GM21390 (cell line): Measurements from ENCODE around the gene TMC1.
"Not testable (repeated sequence)": the region's sequence is repeated elsewhere in the genome, so short reads cannot be mapped to it uniquely, and the experiment has no call there.

ENCODE experiments used
- ATAC-seq: cut with Tn5 transposase; IDR thresholded peaks from one replicate; pipeline ENCODE4 v1.9.1; 2021; ENCODE audit not compliant: unreplicated experiment

Gene TMC1

DNA sequence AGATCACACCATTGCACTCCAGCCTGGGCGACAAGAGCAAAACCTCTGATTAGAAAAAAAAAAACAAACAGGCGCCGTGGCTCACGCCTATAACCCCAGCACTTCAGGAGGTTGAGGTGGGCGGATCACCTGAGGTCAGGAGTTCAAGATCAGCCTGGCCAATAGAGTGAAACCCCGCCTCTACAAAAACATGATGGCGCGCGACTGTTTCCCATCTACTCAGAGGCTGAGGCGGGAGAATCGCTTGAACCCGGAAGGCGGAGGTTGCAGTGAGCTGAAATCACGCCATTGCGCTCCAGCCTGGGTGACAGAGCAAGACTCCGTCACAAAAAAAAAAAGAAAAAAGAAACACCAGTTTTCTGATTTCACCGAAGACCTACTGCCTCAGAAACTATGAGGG, at the start of gene TMC1:
TMC1 (plus strand) TSS at position 193 of the 400 bp plus-strand sequence. CDS start 127,041 bp downstream, outside the sequence.
- not testable (repeated sequence) for ATAC-seq

- ATAC-seq: peak; percentile 78
Measured at GRCh38 chr9:72473474-72474261, 47.7 kb upstream of the TMC1 start.

DNA sequence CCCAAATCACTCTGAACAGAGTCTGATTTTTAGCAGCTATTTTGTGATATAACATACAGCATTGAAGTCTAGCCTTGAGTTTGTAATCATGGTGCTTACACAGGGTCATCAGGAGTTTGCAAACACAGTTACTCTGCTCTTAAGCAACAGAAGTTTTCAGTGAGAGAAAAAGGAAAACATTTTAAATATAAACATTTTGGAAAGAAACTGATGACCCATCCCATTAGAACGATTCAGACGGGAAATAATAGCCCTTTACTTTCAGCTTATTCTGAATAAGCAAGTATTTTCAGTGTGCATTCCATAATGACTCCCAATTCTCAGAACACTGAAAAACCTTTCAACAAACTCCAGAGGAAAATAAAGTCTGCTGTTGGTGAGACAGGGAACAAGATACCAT, 46.7 kb upstream of the TMC1 start:
- no peak for ATAC-seq

DNA sequence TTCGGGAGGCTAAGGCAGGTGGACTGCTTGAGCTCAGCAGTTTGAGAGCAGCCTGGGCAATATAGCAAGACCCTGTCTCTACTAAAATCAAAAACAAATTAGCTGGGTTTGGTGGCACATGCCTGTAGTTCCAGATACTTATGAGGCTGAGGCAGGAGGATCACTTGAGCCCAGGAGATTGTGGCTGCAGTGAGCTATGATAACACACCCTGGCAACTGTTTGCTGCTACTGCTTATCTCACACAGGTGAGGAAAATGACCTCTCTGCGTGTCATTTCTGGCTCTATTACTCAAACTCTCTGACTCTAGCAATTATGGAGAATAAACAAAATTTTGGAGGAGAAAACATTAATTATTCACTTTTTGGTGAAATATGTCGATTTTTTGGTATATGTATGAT, 45.3 kb upstream of the TMC1 start:
- ATAC-seq: no peak

DNA sequence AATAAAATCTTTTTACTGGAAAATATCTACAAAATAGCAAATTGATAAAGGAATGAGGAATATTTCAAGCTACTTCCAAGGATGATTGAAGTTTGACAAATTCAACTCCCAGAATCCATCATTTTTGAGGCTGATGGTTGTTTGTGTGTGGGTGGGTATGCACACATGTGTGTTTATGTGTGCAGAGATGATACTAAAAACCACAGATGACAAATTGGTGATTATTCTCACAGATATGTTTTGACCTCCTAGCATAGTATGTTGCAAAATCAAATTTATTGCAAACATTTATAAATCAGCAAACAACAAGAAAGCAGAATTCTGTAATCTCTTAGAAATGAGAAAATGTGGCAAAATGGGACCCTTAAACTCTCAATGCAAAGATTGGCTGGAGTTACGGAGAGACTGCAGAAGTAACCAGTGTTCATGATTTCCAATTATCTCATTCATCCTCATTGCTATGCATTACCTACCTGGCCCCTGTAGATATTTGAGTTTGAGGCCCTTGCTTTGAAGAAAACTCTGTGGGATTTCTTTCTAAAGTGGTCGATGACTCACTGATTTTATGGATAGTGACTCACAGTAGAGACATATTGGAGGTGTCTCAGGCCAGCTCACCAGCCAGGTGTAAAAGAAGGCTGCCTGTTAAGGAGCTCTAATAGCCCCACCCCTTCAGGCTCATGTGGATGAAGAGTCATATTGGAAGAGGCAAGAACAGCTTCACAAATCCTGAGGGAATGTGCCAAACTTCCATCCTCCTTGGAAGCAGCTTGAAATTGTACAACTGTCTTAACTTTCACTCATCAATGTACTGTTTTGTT, 44.6 kb upstream of the TMC1 start:
- ATAC-seq: no peak

DNA sequence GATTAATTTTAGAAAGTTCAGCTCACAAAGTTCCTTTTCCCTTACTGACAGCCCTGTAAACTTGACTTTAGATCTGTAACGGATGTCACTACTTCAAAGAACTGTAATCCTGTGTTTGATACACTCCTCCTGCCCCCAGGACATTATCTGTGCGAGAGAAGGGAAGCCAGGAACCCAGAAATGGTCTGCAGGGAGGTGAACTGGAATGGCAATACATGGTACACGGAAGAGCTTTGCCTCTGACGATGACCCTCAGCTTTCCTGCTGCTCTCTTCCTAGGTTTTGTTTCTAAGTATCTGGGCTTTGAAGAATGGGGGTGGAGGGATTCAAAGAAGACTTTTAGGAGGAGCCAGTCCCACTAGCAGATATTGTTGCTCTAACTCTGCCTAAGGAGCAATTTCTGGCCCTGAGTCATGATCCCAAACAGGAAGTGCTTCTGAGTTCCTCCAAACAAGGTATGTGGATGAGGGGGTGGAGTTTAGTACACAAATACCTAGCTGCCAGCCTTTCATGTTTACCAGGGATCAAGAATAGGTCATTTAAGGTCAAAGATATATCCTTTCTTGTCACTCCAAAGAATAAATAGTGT, 43.4 kb upstream of the TMC1 start:
- no peak for ATAC-seq

DNA sequence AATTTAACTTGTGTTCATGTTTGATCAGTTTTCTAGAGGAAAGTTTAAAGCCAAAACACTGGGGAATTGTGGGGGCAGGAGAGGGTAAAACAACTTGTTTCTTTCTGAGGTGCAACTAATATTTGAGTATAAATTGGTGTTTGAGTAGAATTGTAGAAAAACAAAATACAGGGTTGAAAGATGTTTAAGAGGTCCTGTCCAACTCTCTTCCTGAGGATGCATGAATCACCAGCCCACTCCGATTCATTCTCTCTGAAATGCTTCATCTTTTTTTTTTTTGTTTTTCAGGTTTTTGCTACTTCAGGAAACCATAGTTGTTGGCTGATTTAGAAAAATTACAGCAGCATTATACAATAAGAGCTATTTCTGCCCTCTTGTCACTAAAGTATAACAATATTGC, 42.4 kb upstream of the TMC1 start:
- ATAC-seq: no peak

DNA sequence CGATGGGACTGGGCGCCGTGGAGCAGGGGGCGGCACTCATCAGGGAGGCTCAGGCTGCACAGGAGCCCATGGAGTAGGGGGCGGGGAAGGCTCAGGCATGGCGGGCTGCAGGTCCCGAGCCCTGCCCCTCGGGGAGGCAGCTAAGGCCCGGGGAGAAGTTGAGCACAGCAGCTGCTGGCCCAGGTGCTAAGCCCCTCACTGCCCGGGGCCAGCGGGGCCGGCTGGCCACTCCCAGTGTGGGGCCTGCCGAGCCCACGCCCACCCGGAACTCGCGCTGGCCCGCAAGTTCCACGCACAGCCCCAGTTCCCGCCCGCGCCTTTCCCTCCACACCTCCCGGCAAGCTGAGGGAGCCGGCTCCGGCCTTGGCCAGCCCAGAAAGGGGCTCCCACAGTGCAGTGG, 41.1 kb upstream of the TMC1 start:
- ATAC-seq: not testable (repeated sequence)

GRCh38 chr9:72480921-72481320, 40.5 kb upstream of the TMC1 start:
- ATAC-seq: no peak

GRCh38 chr9:72485821-72486593, 35.4 kb upstream of the TMC1 start:
- no peak for ATAC-seq

- ATAC-seq: no peak
Measured at GRCh38 chr9:72486594-72486955, 34.8 kb upstream of the TMC1 start.

DNA sequence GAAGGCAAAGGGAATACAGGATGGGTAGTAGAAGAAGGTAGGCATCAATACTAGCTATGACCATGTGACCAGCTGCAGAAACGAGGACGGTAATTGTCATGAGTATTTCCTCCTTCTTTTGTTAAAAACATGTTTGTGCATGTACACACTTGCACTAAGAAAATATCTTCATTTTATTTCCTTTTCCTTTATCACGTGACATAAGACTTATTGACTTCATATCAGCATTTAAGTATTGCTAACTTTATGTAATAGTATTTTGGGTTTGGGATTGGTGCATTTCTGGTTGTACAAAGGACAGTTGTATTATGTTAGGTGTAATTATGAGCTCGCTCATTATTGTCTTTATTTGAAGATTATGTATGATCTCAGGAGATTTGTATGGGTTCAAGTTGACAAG, 33.7 kb upstream of the TMC1 start:
- ATAC-seq: not testable (repeated sequence)

GRCh38 chr9:72489986-72490385, 31.4 kb upstream of the TMC1 start:
- ATAC-seq: no peak

DNA sequence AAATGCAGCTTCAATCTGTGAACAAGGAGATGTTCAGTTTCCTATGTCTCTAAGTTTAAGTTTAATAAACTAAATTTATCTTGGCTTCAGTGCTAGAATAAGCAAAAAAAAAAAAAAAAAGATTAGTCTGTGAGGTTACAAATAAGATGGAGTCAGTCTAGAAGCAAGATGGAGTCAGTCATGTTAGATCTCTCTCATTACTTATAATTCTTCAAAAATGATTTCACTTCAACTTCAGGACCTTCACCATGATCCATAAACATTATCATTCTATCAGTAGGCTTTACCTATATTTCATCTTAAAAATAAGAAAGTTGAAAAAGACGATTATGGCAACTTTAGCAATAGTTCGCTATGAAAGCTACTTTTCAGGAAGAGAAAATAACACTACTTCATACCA, 30.2 kb upstream of the TMC1 start:
- ATAC-seq: no peak

GRCh38 chr9:72494051-72494450, 27.4 kb upstream of the TMC1 start:
- ATAC-seq: no peak

- no peak for ATAC-seq
Measured at GRCh38 chr9:72497447-72498046, 23.9 kb upstream of the TMC1 start.

- ATAC-seq: no peak
Measured at GRCh38 chr9:72506615-72507014, 14.8 kb upstream of the TMC1 start.

GRCh38 chr9:72509053-72509452, 12.4 kb upstream of the TMC1 start:
- peak; percentile 27 for ATAC-seq

DNA sequence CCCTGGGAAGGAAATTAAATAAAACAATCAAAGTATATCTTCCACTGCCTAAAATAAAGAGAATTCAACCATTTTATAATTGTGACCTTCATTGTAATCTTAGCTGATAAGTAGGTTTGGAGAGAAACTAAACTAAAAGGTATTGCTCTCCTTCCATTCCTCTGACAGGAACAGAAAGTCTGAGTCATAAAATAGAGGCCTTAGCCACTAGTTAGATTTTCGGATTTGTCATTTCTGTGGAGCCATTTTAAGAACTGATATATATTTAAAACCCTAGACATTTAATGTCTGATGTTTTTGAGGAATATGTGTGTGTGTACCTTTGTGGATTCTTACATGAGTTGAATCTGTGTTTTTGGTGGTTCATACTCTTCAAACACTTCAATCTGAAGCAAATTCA, 11.8 kb upstream of the TMC1 start:
- peak; percentile 96 for ATAC-seq

DNA sequence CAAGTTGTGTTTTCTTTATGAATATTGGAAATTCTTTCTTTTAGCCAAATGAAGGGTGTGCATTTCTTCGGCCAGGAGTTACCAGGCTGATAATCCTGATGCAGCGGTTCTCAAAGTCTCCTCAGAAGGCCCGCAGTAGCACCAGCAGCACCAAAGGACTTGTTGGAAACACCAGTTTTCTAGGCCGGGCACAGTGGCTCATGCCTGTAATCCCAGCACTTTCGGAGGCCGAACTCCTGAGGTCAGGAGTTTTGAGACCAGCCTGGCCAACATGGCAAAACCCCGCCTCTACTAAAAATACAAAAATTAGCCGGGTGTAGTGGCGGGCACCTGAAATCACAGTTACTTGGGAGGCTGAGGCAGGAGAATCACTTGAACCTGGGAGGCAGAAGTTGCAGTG, 397 bp upstream of the TMC1 start:
- not testable (repeated sequence) for ATAC-seq
